Liver (tissue), 3 donors: ENCODE measurements around the gene SAMD9.
"Not testable (repeated sequence)": the region's sequence is repeated elsewhere in the genome, so short reads cannot be mapped to it uniquely, and the experiment has no call there.

Experiments used
- EGR1 ChIP-seq, 2 donors: IDR thresholded peaks; 2 replicates each; pipeline ENCODE4 v1.6.1; 2016 to 2018; ENCODE audit warnings: antibody characterized with exemption in 2 of 2, low read depth in 2 of 2
- FOXA1 ChIP-seq: IDR thresholded peaks from 2 replicates; pipeline ENCODE4 v1.6.1; 2016; ENCODE audit warnings: antibody characterized with exemption
- GABPA ChIP-seq, 2 donors: IDR thresholded peaks in 1 of 2; conservative IDR thresholded peaks in 1 of 2; 2 replicates each; pipeline ENCODE4 v1.6.1; 2016; ENCODE audit warnings: antibody characterized with exemption in 2 of 2, mild to moderate bottlenecking in 1 of 2, moderate library complexity in 1 of 2
- JUND ChIP-seq, 2 donors: IDR thresholded peaks; 2 replicates each; pipeline ENCODE4 v1.6.1; 2016; ENCODE audit warnings: antibody characterized with exemption in 2 of 2
- RAD21 ChIP-seq, 2 donors: IDR thresholded peaks; 2 replicates each; pipeline ENCODE4 v1.6.1; 2016; ENCODE audit warnings: antibody characterized with exemption in 2 of 2, mild to moderate bottlenecking in 2 of 2
- RXRA ChIP-seq, 2 donors: IDR thresholded peaks; 2 replicates each; pipeline ENCODE4 v1.6.1; 2017 to 2018; ENCODE audit warnings: antibody characterized with exemption in 2 of 2, mild to moderate bottlenecking in 1 of 2
- SP1 ChIP-seq: IDR thresholded peaks from 2 replicates; pipeline ENCODE4 v1.6.1; 2018; ENCODE audit warnings: antibody characterized with exemption, mild to moderate bottlenecking
- TAF1 ChIP-seq: conservative IDR thresholded peaks from 2 replicates; pipeline ENCODE4 v1.6.1; 2016; ENCODE audit warnings: antibody characterized with exemption, mild to moderate bottlenecking
- YY1 ChIP-seq: IDR thresholded peaks from 2 replicates; pipeline ENCODE4 v1.6.1; 2016; ENCODE audit warnings: antibody characterized with exemption, mild to moderate bottlenecking
- TF ChIP-seq, protein P1 (sequence below): fragments of 150-350 bp; IDR thresholded peaks from 2 replicates; pipeline ENCODE4 v1.5.1; 2017; ENCODE audit warnings: improper control_type of control experiment, low read depth, low read length; ENCODE audit not compliant: missing input control
- TF ChIP-seq, protein P2 (sequence below): IDR thresholded peaks from 2 replicates; pipeline ENCODE4 v1.6.1; 2016; ENCODE audit warnings: antibody characterized with exemption
- TF ChIP-seq, protein P3 (sequence below): IDR thresholded peaks from 2 replicates; pipeline ENCODE4 v1.6.1; 2016; ENCODE audit warnings: antibody characterized with exemption, mild to moderate bottlenecking
- TF ChIP-seq, protein P4 (sequence below): IDR thresholded peaks from 2 replicates; pipeline ENCODE4 v1.6.1; 2016; ENCODE audit warnings: antibody characterized with exemption
- TF ChIP-seq, protein P5 (sequence below): IDR thresholded peaks from 2 replicates; pipeline ENCODE4 v1.6.1; 2016; ENCODE audit warnings: antibody characterized with exemption
- donor health status: healthy.
- donor health status: healthy.

DNA sequence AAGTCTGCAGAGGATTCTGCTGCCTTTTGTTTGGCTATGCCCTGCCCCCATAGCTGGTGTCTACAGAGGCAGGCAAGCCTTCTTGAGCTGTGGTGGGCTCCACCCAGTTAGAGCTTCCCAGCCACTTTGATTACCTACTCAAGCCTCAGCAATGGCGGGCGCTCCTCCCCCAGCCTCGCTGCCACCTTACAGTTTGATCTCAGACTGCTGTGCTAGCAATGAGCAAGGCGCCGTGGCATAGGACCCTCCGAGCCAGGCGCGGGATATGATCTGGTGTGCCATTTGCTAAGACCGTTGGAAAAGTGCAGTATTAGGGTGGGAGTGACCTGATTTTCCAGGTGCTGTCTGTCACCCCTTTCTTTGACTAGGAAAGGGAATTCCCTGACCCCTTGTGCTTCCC is 44.4 kb downstream of the SAMD9 start:
- TF ChIP-seq, protein P1, sequence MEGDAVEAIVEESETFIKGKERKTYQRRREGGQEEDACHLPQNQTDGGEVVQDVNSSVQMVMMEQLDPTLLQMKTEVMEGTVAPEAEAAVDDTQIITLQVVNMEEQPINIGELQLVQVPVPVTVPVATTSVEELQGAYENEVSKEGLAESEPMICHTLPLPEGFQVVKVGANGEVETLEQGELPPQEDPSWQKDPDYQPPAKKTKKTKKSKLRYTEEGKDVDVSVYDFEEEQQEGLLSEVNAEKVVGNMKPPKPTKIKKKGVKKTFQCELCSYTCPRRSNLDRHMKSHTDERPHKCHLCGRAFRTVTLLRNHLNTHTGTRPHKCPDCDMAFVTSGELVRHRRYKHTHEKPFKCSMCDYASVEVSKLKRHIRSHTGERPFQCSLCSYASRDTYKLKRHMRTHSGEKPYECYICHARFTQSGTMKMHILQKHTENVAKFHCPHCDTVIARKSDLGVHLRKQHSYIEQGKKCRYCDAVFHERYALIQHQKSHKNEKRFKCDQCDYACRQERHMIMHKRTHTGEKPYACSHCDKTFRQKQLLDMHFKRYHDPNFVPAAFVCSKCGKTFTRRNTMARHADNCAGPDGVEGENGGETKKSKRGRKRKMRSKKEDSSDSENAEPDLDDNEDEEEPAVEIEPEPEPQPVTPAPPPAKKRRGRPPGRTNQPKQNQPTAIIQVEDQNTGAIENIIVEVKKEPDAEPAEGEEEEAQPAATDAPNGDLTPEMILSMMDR: not testable (repeated sequence)
- TF ChIP-seq FOXA1; SP1; YY1; EGR1 (IDR thresholded peaks at IDR 0.05; ENCODE audit: low read depth in 2 of 2); JUND (IDR thresholded peaks at IDR 0.05); RAD21 (IDR thresholded peaks at IDR 0.05); TAF1; GABPA (IDR thresholded peaks at IDR 0.05 in 1 of 2, conservative IDR thresholded peaks at IDR 0.05 in 1 of 2); RXRA (IDR thresholded peaks at IDR 0.05): not testable (repeated sequence)
- TF ChIP-seq, protein P2, sequence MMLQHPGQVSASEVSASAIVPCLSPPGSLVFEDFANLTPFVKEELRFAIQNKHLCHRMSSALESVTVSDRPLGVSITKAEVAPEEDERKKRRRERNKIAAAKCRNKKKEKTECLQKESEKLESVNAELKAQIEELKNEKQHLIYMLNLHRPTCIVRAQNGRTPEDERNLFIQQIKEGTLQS: not testable (repeated sequence)
- TF ChIP-seq, protein P3, sequence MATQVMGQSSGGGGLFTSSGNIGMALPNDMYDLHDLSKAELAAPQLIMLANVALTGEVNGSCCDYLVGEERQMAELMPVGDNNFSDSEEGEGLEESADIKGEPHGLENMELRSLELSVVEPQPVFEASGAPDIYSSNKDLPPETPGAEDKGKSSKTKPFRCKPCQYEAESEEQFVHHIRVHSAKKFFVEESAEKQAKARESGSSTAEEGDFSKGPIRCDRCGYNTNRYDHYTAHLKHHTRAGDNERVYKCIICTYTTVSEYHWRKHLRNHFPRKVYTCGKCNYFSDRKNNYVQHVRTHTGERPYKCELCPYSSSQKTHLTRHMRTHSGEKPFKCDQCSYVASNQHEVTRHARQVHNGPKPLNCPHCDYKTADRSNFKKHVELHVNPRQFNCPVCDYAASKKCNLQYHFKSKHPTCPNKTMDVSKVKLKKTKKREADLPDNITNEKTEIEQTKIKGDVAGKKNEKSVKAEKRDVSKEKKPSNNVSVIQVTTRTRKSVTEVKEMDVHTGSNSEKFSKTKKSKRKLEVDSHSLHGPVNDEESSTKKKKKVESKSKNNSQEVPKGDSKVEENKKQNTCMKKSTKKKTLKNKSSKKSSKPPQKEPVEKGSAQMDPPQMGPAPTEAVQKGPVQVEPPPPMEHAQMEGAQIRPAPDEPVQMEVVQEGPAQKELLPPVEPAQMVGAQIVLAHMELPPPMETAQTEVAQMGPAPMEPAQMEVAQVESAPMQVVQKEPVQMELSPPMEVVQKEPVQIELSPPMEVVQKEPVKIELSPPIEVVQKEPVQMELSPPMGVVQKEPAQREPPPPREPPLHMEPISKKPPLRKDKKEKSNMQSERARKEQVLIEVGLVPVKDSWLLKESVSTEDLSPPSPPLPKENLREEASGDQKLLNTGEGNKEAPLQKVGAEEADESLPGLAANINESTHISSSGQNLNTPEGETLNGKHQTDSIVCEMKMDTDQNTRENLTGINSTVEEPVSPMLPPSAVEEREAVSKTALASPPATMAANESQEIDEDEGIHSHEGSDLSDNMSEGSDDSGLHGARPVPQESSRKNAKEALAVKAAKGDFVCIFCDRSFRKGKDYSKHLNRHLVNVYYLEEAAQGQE: not testable (repeated sequence)
- TF ChIP-seq, protein P4, sequence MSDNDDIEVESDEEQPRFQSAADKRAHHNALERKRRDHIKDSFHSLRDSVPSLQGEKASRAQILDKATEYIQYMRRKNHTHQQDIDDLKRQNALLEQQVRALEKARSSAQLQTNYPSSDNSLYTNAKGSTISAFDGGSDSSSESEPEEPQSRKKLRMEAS: not testable (repeated sequence)
- TF ChIP-seq, protein P5, sequence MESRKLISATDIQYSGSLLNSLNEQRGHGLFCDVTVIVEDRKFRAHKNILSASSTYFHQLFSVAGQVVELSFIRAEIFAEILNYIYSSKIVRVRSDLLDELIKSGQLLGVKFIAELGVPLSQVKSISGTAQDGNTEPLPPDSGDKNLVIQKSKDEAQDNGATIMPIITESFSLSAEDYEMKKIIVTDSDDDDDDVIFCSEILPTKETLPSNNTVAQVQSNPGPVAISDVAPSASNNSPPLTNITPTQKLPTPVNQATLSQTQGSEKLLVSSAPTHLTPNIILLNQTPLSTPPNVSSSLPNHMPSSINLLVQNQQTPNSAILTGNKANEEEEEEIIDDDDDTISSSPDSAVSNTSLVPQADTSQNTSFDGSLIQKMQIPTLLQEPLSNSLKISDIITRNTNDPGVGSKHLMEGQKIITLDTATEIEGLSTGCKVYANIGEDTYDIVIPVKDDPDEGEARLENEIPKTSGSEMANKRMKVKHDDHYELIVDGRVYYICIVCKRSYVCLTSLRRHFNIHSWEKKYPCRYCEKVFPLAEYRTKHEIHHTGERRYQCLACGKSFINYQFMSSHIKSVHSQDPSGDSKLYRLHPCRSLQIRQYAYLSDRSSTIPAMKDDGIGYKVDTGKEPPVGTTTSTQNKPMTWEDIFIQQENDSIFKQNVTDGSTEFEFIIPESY: not testable (repeated sequence)
